MM.1S (cell line): ENCODE measurements around the gene ENDOV.

Experiments
- DNase-seq: peaks from one replicate; pipeline ENCODE4 v3.0.0-alpha.2; 2015
- H2AFZ ChIP-seq: fragments of 300-600 bp; sonication (generic); 2 replicates; pipeline ENCODE4 v1.6.0; 2016; ENCODE audit warnings: antibody characterized with exemption, low read length
- H3F3A ChIP-seq: fragments of 300-600 bp; sonication (generic); 2 replicates; pipeline ENCODE4 v1.6.1; 2016; ENCODE audit warnings: mild to moderate bottlenecking, antibody characterized with exemption, low read length, moderate library complexity, mixed read lengths; ENCODE audit not compliant: insufficient read depth
- H3K27ac ChIP-seq: fragments of 300-600 bp; sonication (generic); 2 replicates; pipeline ENCODE4 v1.5.1; 2016; ENCODE audit warnings: mild to moderate bottlenecking, low read length
- H3K27me3 ChIP-seq: fragments of 300-600 bp; sonication (generic); replicated peaks from 2 replicates; pipeline ENCODE4 v1.6.0; 2016; ENCODE audit warnings: low read length; ENCODE audit not compliant: insufficient read depth
- H3K36me3 ChIP-seq: fragments of 300-600 bp; sonication (generic); replicated peaks from 2 replicates; pipeline ENCODE4 v1.6.1; 2016; ENCODE audit warnings: mild to moderate bottlenecking, low read length, mixed read lengths; ENCODE audit not compliant: insufficient read depth
- H3K4me1 ChIP-seq: fragments of 300-600 bp; sonication (generic); 2 replicates; pipeline ENCODE4 v1.6.1; 2016; ENCODE audit warnings: low read length, mixed read lengths
- H3K4me2 ChIP-seq: fragments of 300-600 bp; sonication (generic); 2 replicates; pipeline ENCODE4 v1.6.0; 2016; ENCODE audit warnings: low read depth, low read length
- H3K4me3 ChIP-seq: fragments of 300-600 bp; sonication (generic); 2 replicates; pipeline ENCODE4 v1.5.1; 2016; ENCODE audit warnings: low read length, mixed read lengths
- H3K79me2 ChIP-seq: fragments of 300-600 bp; sonication (generic); 2 replicates; pipeline ENCODE4 v1.6.1; 2016; ENCODE audit warnings: mixed run types, low read length, mixed read lengths
- H3K9ac ChIP-seq: fragments of 300-600 bp; sonication (generic); 2 replicates; pipeline ENCODE4 v1.6.1; 2016; ENCODE audit warnings: low read length, mixed read lengths
- H3K9me2 ChIP-seq: fragments of 300-600 bp; sonication (generic); replicated peaks from 2 replicates; pipeline ENCODE4 v1.6.1; 2016; ENCODE audit warnings: mild to moderate bottlenecking, low read length, mixed read lengths; ENCODE audit not compliant: insufficient read depth
- H3K9me3 ChIP-seq: fragments of 300-600 bp; sonication (generic); replicated peaks from 2 replicates; pipeline ENCODE4 v1.6.1; 2016; ENCODE audit warnings: mild to moderate bottlenecking, low read length, mixed read lengths; ENCODE audit not compliant: insufficient read depth
- H4K20me1 ChIP-seq: fragments of 300-600 bp; sonication (generic); 2 replicates; pipeline ENCODE4 v1.6.1; 2016; ENCODE audit warnings: mild to moderate bottlenecking, low read length, moderate library complexity, mixed read lengths; ENCODE audit not compliant: insufficient read depth
- CTCF ChIP-seq: fragments of 300-600 bp; sonication (generic); IDR thresholded peaks from 2 replicates; pipeline ENCODE4 v1.5.1; 2016; ENCODE audit warnings: antibody characterized with exemption, low read length, mixed read lengths
- EZH2 ChIP-seq: fragments of 300-600 bp; sonication (generic); optimal IDR thresholded peaks from 2 replicates; pipeline ENCODE3; 2017; ENCODE audit warnings: low read depth, mild to moderate bottlenecking, antibody characterized with exemption, low read length, mixed read lengths
- EZH2phosphoT487 ChIP-seq: fragments of 300-600 bp; sonication (generic); IDR thresholded peaks from 2 replicates; pipeline ENCODE4 v1.6.1; 2018; ENCODE audit warnings: antibody characterized with exemption, low read length

The ENDOV gene

GRCh38 chr17:80464486-80464885 lies 49.5 kb downstream of the ENDOV start:
- Histone ChIP-seq H3K27ac (no peak overlapping the region), H3K36me3 (no peaks in the 10 kb centered on the region), H3K9me2 (no peaks in the 10 kb centered on the region), H3K9ac (no peak overlapping the region), H3K27me3 (peaks cover 96% of the 10 kb centered on the region), H3K79me2 (no peaks in the 10 kb centered on the region), H3F3A (no peaks in the 10 kb centered on the region), H3K4me3 (no peak overlapping the region), H3K4me1 (no peaks in the 10 kb centered on the region), H2AFZ (no peak overlapping the region), H4K20me1 (no peaks in the 10 kb centered on the region), H3K4me2 (no peak overlapping the region), H3K9me3 (no peaks in the 10 kb centered on the region)
- no peak for DNase-seq
- no peak for TF ChIP-seq EZH2phosphoT487
- no peak for TF ChIP-seq EZH2
- no peak for TF ChIP-seq CTCF

GRCh38 chr17:80465327-80465974 lies 50.5 kb downstream of the ENDOV start:
- Histone ChIP-seq H3K9me2 (no peaks in the 10 kb centered on the region), H3K79me2 (no peaks in the 10 kb centered on the region), H3K9ac (no peak overlapping the region), H3K9me3 (no peaks in the 10 kb centered on the region), H3K36me3 (no peaks in the 10 kb centered on the region), H4K20me1 (no peaks in the 10 kb centered on the region), H3K27ac (no peak overlapping the region), H3K4me3 (no peak overlapping the region), H3F3A (no peaks in the 10 kb centered on the region), H3K4me1 (no peaks in the 10 kb centered on the region), H3K27me3 (peaks cover 97% of the 10 kb centered on the region), H2AFZ (no peak overlapping the region), H3K4me2 (no peak overlapping the region)
- TF ChIP-seq CTCF (no peak), EZH2 (no peak), EZH2phosphoT487 (no peak)
- DNase-seq = no peak

DNA sequence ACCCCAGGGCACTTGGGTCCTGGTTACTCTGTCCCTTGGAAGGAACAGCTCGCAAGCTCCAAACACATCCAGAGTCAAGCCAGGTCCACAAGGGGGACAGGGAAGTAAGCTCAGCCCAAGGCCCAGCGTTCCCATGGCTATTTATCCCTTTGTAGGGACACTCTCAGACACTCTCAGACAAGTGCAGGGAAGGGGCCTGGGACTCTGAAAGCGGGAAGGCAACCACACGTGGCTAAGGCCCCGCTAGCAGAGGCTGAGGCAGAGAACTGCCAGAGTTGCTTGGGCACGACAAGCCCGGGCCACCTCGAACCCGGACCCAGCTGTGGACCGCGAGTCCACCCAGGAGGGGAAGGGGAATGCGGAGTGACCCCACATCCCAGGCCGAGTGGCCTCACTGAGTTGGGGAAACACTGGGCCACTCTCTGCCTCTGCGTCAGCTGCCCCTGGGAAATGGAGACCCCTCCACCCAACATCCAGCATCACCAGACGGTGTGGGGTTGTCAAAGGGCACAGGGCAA lies 51.3 kb downstream of the ENDOV start:
- Histone ChIP-seq H3K9me2 (no peaks in the 10 kb centered on the region), H2AFZ (no peak overlapping the region), H3K79me2 (no peaks in the 10 kb centered on the region), H3K4me1 (no peaks in the 10 kb centered on the region), H3K36me3 (no peaks in the 10 kb centered on the region), H3K9ac (no peak overlapping the region), H3K4me3 (no peak overlapping the region), H3K9me3 (no peaks in the 10 kb centered on the region), H3K27me3 (peaks cover 97% of the 10 kb centered on the region), H3F3A (no peaks in the 10 kb centered on the region), H3K27ac (no peak overlapping the region), H4K20me1 (no peaks in the 10 kb centered on the region), H3K4me2 (no peak overlapping the region)
- TF ChIP-seq EZH2 (no peak), EZH2phosphoT487 (no peak), CTCF (no peak)
- DNase-seq = no peak
